8988T (cell line): ENCODE results near the gene ADORA3.
"Not testable (repeated sequence)": the region's sequence is repeated elsewhere in the genome, so short reads cannot be mapped to it uniquely, and the experiment has no call there.

ENCODE experiments used
- DNase-seq: peaks from one replicate; pipeline ENCODE4 v3.0.0; 2011

ADORA3 gene

GRCh38 chr1:111503585-111504060 is at the start of gene ADORA3, which contains the start of gene TMIGD3:
ADORA3 (minus strand) TSS chr1:111503633; CDS start chr1:111503354, 279 bp downstream.
TMIGD3 (minus strand) TSS chr1:111503633; CDS start chr1:111503354, 279 bp downstream.
- DNase-seq = no peak

GRCh38 chr1:111553196-111553595 is 49.8 kb upstream of the ADORA3 start:
- no peak for DNase-seq

- no peak for DNase-seq
These were observed 49.2 kb upstream of the ADORA3 start for GRCh38 chr1:111552587-111552986.

GRCh38 chr1:111551623-111552411 is 48.4 kb upstream of the ADORA3 start:
- DNase-seq = no peak

GRCh38 chr1:111547786-111548185 is 44.4 kb upstream of the ADORA3 start:
- DNase-seq = not testable (repeated sequence)

- DNase-seq = no peak
These were observed 38.8 kb upstream of the ADORA3 start for GRCh38 chr1:111542187-111542586.

GRCh38 chr1:111541721-111542120 is 38.3 kb upstream of the ADORA3 start:
- DNase-seq = no peak

GRCh38 chr1:111540928-111541327 is 37.5 kb upstream of the ADORA3 start:
- DNase-seq = no peak

GRCh38 chr1:111538343-111539025 is 35.1 kb upstream of the ADORA3 start:
- no peak for DNase-seq

- DNase-seq = no peak
These were observed 32.1 kb upstream of the ADORA3 start for GRCh38 chr1:111535256-111536191.

- DNase-seq = no peak
These were observed 16.6 kb upstream of the ADORA3 start for GRCh38 chr1:111520053-111520452.

GRCh38 chr1:111517469-111518225 is 14.2 kb upstream of the ADORA3 start:
- DNase-seq = no peak

GRCh38 chr1:111516005-111516535 is 12.6 kb upstream of the ADORA3 start:
- DNase-seq = no peak

- no peak for DNase-seq
These were observed 12.0 kb upstream of the ADORA3 start for GRCh38 chr1:111515291-111516004.

- DNase-seq = no peak
These were observed 10.1 kb upstream of the ADORA3 start for GRCh38 chr1:111513410-111514020.

GRCh38 chr1:111512931-111513330 is 9.5 kb upstream of the ADORA3 start:
- no peak for DNase-seq

- DNase-seq = no peak
These were observed 8.9 kb upstream of the ADORA3 start for GRCh38 chr1:111512132-111512889.

- DNase-seq = no peak
These were observed 7.9 kb upstream of the ADORA3 start for GRCh38 chr1:111511370-111511769.

GRCh38 chr1:111509997-111510375 is 6.6 kb upstream of the ADORA3 start:
- no peak for DNase-seq
